Glutamatergic neuron (in vitro differentiated cells): ENCODE results near the gene ULBP2. TPM values are rescaled to one million over a fixed set of nuclear protein-coding genes. Genes with fewer than 3 reads are reported as not detected.

Source experiments
- DNase-seq: peaks from one replicate; pipeline ENCODE4 v3.0.0; 2022
- H3K27ac Mint-ChIP-seq: one replicate; pipeline ENCODE4 v1.8.0; 2020; ENCODE audit warnings: mild to moderate bottlenecking, mixed read lengths, inconsistent platforms; ENCODE audit not compliant: unreplicated experiment
- H3K27me3 Mint-ChIP-seq: one replicate; pipeline ENCODE4 v1.8.0; 2020; ENCODE audit warnings: mild to moderate bottlenecking, moderate library complexity, mixed read lengths, inconsistent platforms; ENCODE audit not compliant: unreplicated experiment
- H3K36me3 Mint-ChIP-seq: one replicate; pipeline ENCODE4 v1.8.0; 2020; ENCODE audit warnings: mild to moderate bottlenecking, mixed read lengths, inconsistent platforms; ENCODE audit not compliant: unreplicated experiment
- H3K4me1 Mint-ChIP-seq: one replicate; pipeline ENCODE4 v1.8.0; 2020; ENCODE audit warnings: mild to moderate bottlenecking, low read depth, mixed read lengths, inconsistent platforms; ENCODE audit not compliant: unreplicated experiment
- H3K4me3 Mint-ChIP-seq: one replicate; pipeline ENCODE4 v1.8.0; 2020; ENCODE audit warnings: mild to moderate bottlenecking, mixed read lengths, inconsistent platforms; ENCODE audit not compliant: unreplicated experiment
- H3K9me3 Mint-ChIP-seq: one replicate; pipeline ENCODE4 v1.8.0; 2020; ENCODE audit warnings: mild to moderate bottlenecking, moderate library complexity, mixed read lengths, inconsistent platforms; ENCODE audit not compliant: unreplicated experiment
- CTCF ChIP-seq: fragments of 200-600 bp; sonication (generic); IDR thresholded peaks from one replicate; pipeline ENCODE4 v1.5.0; 2021; ENCODE audit not compliant: partially characterized antibody, unreplicated experiment
- total RNA-seq: library from RNA; stranded (reverse); fragmentation: NEBNext Ultra II Directional; extraction: Animal tissue kit (Norgen Biotek cat#: 25700); gene quantifications from one replicate; pipeline ENCODE4 v1.2.1, GENCODE V29; 2021; ENCODE audit not compliant: unreplicated experiment

Gene ULBP2
- total RNA-seq, 1 donor from 2014 or later = 5.4 TPM

DNA sequence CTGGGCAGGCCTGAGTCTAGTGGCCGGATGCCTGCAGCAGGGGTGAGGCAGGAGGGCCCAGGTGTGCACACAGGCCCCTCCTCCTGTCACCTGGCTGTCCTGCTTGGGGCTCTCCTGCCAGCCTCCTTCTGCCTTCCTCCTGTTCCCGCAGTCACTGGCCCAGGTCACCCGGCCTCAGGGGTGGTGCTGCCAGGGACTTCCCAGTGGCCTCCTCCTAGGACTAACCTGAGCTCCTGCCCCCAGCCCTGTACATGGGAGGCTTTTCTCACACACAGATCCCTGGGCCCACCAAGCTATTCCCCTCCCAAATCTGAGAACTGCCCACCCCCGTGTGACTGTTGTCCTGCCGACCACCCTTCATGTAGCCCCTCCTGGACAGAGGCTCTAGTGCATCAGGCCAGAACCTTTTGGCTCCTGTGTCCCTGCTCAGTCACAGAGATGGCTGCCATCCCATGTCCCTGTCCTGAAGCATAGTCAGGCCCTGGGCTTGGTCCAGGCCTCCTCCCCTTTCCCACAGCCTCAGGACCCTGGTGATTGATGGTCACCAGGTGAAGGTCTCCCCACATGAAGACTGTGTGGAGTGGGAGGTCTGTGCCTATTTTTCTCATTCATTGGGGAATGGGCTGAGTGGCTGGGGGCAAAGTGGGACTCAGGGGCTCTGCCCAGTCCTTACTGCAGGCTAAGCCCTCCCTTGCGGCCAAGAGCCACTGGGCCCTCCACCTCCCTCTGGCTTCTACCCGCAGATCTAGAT lies 20.8 kb downstream of the ULBP2 start:
- Mint-ChIP-seq H3K4me1 (peaks cover 3% of the 10 kb centered on the region), H3K4me3 (peak overlapping the region; percentile 99), H3K27me3 (peaks cover 34% of the 10 kb centered on the region), H3K9me3 (peaks cover 8% of the 10 kb centered on the region), H3K27ac (peak overlapping the region; percentile 86), H3K36me3 (peaks cover 4% of the 10 kb centered on the region)
- no peak for TF ChIP-seq CTCF
- no peak for DNase-seq

DNA sequence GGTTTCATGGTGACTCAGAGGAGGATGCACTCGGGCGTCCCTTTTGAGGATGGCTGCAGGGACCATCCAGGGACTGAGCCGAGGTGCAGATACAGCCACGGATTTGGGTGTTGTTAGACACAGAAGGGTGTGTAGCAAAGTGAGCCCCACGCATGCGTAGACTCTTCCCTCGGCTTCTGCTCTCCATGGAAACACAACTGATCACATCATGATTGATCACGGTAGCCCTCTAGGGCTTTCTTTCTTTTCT lies 21.3 kb downstream of the ULBP2 start:
- Mint-ChIP-seq H3K36me3 (peaks cover 4% of the 10 kb centered on the region), H3K4me3 (peak overlapping the region; percentile 99), H3K9me3 (peaks cover 8% of the 10 kb centered on the region), H3K27me3 (peaks cover 35% of the 10 kb centered on the region), H3K4me1 (peaks cover 3% of the 10 kb centered on the region), H3K27ac (peak overlapping the region; percentile 86)
- TF ChIP-seq CTCF = no peak
- DNase-seq = peak; percentile 65

GRCh38 chr6:149963462-149964307 lies 21.9 kb downstream of the ULBP2 start, which contains the start of gene ULBP1:
TSS of gene ULBP1 (plus strand) at chr6:149963943. CDS start at chr6:149964050, 107 bp downstream.
- peak within 1 kb of the TSS; percentile 99 for H3K4me3 Mint-ChIP-seq
- peaks cover 9% of the 10 kb centered on the region for H3K36me3 Mint-ChIP-seq
- H3K27ac Mint-ChIP-seq = peak within 1 kb of the TSS; percentile 86

DNA sequence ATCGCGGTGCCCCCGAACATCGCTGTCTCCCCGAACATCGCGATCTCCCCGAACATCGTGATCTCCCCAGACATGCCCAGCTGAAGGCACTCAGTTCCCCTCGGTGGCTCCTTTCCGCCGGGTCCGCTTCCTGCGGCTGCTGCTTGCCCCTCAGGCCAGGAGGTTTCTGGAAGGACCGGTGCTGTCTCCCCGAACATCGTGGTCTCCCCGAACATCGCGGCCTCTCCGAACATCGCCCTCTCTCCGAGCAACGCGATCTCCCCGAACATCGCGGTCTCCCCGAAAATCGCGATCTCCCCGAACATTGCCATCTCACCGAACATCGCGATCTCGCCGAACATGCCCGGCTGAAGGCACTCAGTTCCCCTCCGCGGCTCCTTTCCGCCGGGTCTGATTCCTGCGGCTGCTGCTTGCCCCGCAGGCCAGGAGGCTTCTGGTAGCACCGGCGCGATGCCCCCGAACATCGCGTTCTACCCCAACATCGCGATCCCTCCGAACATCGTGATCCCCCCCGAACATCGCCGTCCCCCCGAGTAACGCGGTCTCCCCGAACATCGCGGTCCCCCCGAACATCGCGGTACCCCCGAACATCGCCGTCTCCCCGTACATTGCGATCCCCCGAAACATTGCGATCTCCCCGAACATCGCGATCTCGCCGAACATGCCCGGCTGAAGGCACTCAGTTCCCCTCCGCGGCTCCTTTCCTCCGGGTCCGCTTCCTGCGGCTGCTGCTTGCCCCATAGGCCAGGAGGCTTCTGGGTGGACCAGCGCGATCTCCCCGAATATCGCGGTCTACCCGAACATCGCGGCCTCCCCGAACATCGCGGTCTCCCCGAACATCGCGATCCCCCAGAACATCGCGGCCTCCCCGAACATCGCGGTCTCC lies 22.7 kb downstream of the ULBP2 start:
- TF ChIP-seq CTCF = no peak
- H3K36me3 Mint-ChIP-seq = peaks cover 18% of the 10 kb centered on the region
- peak overlapping the region; percentile 99 for H3K4me3 Mint-ChIP-seq
- peaks cover 8% of the 10 kb centered on the region for H3K9me3 Mint-ChIP-seq
- peaks cover 3% of the 10 kb centered on the region for H3K4me1 Mint-ChIP-seq
- H3K27ac Mint-ChIP-seq = peak overlapping the region; percentile 86
- H3K27me3 Mint-ChIP-seq = peaks cover 41% of the 10 kb centered on the region
- peak; percentile 57 for DNase-seq

More at GRCh38 chr6:149963462-149964307, 21.9 kb downstream of the ULBP2 start, which contains the start of gene ULBP1:
- peak; percentile 94 for DNase-seq
- peaks cover 36% of the 10 kb centered on the region for H3K27me3 Mint-ChIP-seq
- H3K4me1 Mint-ChIP-seq = peaks cover 3% of the 10 kb centered on the region
- peaks cover 8% of the 10 kb centered on the region for H3K9me3 Mint-ChIP-seq
- TF ChIP-seq CTCF = no peak
